Measurements from ENCODE around the gene CHD6.

DNA sequence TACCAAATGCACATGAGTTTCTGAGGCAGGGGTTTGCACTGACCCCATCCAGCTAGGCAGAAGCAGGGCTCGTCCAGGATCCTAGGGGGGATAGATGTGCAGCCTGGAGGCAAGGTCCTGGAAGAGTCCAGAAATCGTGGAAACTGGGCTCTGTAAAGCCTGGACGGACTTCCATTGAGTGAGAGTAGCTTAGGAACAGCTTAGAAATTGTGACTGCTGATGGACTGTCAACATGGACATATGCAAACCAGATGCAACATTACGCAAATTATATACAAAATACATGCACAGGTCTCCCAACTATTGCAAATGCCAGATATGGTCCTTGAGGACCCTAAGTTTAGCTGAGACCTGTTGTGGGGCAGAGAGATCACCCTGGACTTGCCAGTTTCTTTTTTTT lies 246.8 kb downstream of the CHD6 start:
- TF ChIP-seq, protein P1, sequence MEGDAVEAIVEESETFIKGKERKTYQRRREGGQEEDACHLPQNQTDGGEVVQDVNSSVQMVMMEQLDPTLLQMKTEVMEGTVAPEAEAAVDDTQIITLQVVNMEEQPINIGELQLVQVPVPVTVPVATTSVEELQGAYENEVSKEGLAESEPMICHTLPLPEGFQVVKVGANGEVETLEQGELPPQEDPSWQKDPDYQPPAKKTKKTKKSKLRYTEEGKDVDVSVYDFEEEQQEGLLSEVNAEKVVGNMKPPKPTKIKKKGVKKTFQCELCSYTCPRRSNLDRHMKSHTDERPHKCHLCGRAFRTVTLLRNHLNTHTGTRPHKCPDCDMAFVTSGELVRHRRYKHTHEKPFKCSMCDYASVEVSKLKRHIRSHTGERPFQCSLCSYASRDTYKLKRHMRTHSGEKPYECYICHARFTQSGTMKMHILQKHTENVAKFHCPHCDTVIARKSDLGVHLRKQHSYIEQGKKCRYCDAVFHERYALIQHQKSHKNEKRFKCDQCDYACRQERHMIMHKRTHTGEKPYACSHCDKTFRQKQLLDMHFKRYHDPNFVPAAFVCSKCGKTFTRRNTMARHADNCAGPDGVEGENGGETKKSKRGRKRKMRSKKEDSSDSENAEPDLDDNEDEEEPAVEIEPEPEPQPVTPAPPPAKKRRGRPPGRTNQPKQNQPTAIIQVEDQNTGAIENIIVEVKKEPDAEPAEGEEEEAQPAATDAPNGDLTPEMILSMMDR (optimal IDR thresholded peaks at IDR 0.05 in 1 of 3, IDR thresholded peaks at IDR 0.05 in 1 of 3, conservative IDR thresholded peaks at IDR 0.05 in 1 of 3; ENCODE audit: extremely low read depth in 1 of 3, insufficient read depth in 2 of 3, low read length in 3 of 3) = no peak
- no peak for TF ChIP-seq EZH2 (IDR thresholded peaks at IDR 0.05; ENCODE audit: low read length)

All from keratinocyte (primary cell).